ENCODE results near the gene RIN2. TPM values are rescaled to one million over a fixed set of nuclear protein-coding genes. Genes with fewer than 3 reads are reported as not detected.

The RIN2 gene
- total and polyA plus RNA-seq, 2 of the 13 experiments (the other 11 are each of a cell fraction or from before 2014, with no cell fraction given) = 2.5 to 5.1 TPM

DNA sequence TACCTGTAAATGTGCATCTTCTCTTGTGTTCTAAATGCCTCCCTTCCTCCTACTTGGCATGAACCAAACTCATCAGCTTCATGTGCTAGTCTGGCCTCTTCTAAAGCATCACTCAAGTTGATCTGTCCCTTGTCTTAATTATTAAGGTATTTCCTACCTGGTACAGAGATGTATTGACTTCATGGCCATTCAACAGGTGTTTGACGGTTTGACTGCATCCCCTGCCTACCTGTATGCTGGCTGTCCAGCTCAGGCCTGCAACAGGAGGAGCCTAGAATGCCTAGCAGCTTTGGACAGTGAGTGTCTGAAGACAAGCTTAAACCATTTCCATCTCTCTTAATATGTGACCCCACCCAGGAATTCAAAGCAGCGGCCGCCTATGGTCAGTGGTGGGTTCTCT, 24.6 kb downstream of the RIN2 start:
- Histone ChIP-seq H3K79me2 (ENCODE audit: insufficient read depth, low read length) (no peaks in the 10 kb centered on the region), H3K4me3 (replicated peaks in 1 of 3; ENCODE audit: insufficient read depth in 1 of 3, low read depth in 2 of 3, low read length in 3 of 3) (no peak overlapping the region), H3K27me3 (ENCODE audit: control insufficient read depth in 1 of 2, insufficient read depth in 2 of 2, low read length in 2 of 2) (no peaks in the 10 kb centered on the region), H3K27ac (ENCODE audit: extremely low read length, insufficient read depth, low read length) (no peak overlapping the region), H3K4me1 (ENCODE audit: insufficient read depth, low read length) (peaks cover 14% of the 10 kb centered on the region), H3K9me3 (ENCODE audit: low read length) (no peaks in the 10 kb centered on the region), H2AFZ (ENCODE audit: low read length) (no peak overlapping the region), H3K9ac (ENCODE audit: insufficient read depth, low read depth, low read length) (no peak overlapping the region), H3K4me2 (ENCODE audit: low read depth, low read length) (no peak overlapping the region), H3K36me3 (replicated peaks in 1 of 2; ENCODE audit: control insufficient read depth in 1 of 2, insufficient read depth in 2 of 2, low read length in 2 of 2) (no peaks in the 10 kb centered on the region), H4K20me1 (ENCODE audit: insufficient read depth, low read length) (no peaks in the 10 kb centered on the region)
- TF ChIP-seq ZNF234 (CRISPR knock-in tag; conservative IDR thresholded peaks at IDR 0.05) = no peak
- TF ChIP-seq ZFP90 (CRISPR knock-in tag; IDR thresholded peaks at IDR 0.05; ENCODE audit: borderline replicate concordance) = no peak
- no peak for TF ChIP-seq IRF9 (CRISPR knock-in tag; IDR thresholded peaks at IDR 0.05; ENCODE audit: borderline replicate concordance)
- TF ChIP-seq MEIS2 (CRISPR knock-in tag; IDR thresholded peaks at IDR 0.05) = no peak
- TF ChIP-seq, protein P1, sequence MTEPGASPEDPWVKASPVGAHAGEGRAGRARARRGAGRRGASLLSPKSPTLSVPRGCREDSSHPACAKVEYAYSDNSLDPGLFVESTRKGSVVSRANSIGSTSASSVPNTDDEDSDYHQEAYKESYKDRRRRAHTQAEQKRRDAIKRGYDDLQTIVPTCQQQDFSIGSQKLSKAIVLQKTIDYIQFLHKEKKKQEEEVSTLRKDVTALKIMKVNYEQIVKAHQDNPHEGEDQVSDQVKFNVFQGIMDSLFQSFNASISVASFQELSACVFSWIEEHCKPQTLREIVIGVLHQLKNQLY (CRISPR knock-in tag; IDR thresholded peaks at IDR 0.05) = no peak
- no peak for TF ChIP-seq ZNF282 (IDR thresholded peaks at IDR 0.05; ENCODE audit: partially characterized antibody)
- no peak for TF ChIP-seq ZFP1 (CRISPR knock-in tag; IDR thresholded peaks at IDR 0.05)
- no peak for TF ChIP-seq HNRNPK (IDR thresholded peaks at IDR 0.05; ENCODE audit: low read depth, low read length, poor library complexity, severe bottlenecking)
- no peak for TF ChIP-seq SALL1 (CRISPR knock-in tag; IDR thresholded peaks at IDR 0.05)
- no peak for TF ChIP-seq NFKBIZ (CRISPR knock-in tag; IDR thresholded peaks at IDR 0.05)
- TF ChIP-seq FOXK2 (IDR thresholded peaks at IDR 0.05) = no peak
- TF ChIP-seq PHF5A (CRISPR knock-in tag; IDR thresholded peaks at IDR 0.05; ENCODE audit: low read depth, unreplicated experiment) = no peak
- no peak for TF ChIP-seq TBP (CRISPR knock-in tag; IDR thresholded peaks at IDR 0.05)
- no peak for TF ChIP-seq ZNF207 (IDR thresholded peaks at IDR 0.05; ENCODE audit: borderline replicate concordance)
- TF ChIP-seq MZF1 (CRISPR knock-in tag; IDR thresholded peaks at IDR 0.05; ENCODE audit: borderline replicate concordance) = no peak
- TF ChIP-seq AHR (CRISPR knock-in tag; IDR thresholded peaks at IDR 0.05) = no peak
- TF ChIP-seq FLYWCH1 (CRISPR knock-in tag; IDR thresholded peaks at IDR 0.05) = no peak
- ChIA-PET CTCF (ENCODE audit: low intra/inter-chr PET ratio, low total read pairs) (no interaction called here), POLR2A (no interaction called here)
- FAIRE-seq (no peak), ATAC-seq (no peak), DNase-seq (ENCODE audit: low spot score) (no peak)
- 50% methylated on average over 3 of the region's 3 CpGs for WGBS (ENCODE audit: low lambda C conversion rate)
- intact Hi-C loops (cut with micrococcal nuclease; ENCODE audit: unreplicated experiment) = no loop called here
- in situ Hi-C loops (cut with HindIII; ENCODE audit: extremely low pct_ligation_motif_present, low pct_unique_long_range_greater_than_20kb) = no loop called here
- no TSS peak for BruUV-seq (replicated peaks)

Measured in HepG2 (cell line).